SKM-1 (cell line): ENCODE data around the gene MAEA.
"Not testable (repeated sequence)": the region's sequence is repeated elsewhere in the genome, so short reads cannot be mapped to it uniquely, and the experiment has no call there.

Experiments
- DNase-seq: peaks from one replicate; lab custom pipeline; 2025; ENCODE audit not compliant: unreplicated experiment; lab: John Stamatoyannopoulos, UW

Gene MAEA

DNA sequence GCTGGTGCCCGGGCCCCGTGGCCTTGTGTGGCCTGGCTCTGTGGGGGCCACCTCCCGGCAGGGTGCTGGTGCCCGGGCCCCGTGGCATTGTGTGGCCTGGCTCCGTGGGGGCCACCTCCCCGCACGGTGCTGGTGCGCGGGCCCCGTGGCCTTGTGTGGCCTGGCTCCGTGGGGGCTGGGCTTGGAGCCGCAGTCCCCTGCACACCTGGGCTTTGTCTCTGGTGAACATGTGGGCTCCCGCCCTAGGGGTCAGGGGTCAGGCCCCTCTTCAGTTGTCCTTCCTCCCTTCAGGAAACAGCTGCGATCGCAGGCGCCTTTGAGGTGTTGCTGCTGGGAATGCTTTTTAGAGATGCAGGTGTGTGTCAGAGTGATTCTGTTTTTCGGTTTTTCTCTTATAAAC lies 74.5 kb downstream of the MAEA start:
- DNase-seq = no peak

DNA sequence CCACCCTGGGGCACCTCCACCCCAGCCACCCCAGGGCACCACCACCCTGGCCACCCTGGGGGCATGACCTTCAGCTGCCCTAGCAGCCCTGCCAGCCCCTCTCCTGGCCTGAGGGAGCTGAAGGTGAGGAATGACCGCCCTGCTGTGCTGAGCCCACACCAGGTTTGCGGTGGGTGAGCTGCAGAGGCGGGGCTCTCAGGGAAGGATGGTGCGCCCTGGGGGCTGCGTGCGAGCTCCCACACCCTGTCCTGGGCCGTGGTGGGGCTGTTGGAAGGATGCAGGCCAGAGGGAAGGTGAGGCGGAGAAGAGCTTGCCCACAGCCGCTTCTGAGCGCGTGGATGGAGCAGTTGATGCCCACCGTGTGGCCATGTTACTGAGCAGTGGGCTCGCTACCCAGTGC lies 75.1 kb downstream of the MAEA start:
- no peak for DNase-seq

GRCh38 chr4:1365271-1366178 lies 75.8 kb downstream of the MAEA start:
- DNase-seq = no peak

DNA sequence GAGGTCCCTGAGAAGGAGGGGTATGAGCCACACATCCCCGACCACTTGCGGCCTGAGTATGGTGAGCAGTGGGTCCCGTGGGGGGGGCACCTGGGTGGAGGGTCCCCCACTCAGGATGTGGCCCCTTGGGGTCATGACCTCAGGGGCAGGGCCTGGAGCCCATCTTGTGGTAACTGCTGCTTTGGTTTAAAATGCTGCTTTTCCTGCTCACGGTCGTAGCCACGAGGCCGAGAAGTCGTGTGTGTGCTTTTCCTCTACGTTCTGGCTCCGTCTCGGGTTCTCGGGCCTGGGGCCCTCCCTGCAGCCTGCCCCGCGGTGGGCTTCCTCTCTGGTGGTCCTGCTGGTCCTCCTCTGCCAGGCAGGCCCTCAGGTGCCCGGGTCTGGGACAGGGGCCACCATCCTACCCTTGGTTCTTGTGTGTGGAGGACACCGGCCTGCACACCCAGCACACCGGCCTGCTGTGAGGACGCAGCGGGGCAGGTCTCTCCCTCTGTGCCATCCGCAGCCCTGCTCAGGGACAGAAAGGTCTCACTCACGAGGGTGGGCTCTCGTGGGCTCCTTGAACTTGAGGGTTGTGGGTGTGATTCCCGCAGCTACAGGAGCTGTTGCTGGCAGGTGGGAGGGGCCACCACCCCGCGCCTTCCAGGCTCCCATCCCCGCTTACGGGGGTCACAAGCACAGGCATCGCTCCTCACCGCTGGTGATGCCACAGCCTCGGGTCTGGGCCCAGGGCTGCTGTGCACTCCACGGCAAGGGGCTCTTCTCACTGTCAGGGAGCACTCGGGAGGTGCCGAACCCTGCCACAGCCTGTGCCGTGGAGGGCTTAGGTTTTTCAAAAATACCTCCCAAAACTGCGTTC lies 76.9 kb downstream of the MAEA start:
- DNase-seq = no peak

- DNase-seq = no peak
These were observed 77.7 kb downstream of the MAEA start for GRCh38 chr4:1367230-1367935.

GRCh38 chr4:1367936-1368289 lies 78.2 kb downstream of the MAEA start:
- DNase-seq = no peak

DNA sequence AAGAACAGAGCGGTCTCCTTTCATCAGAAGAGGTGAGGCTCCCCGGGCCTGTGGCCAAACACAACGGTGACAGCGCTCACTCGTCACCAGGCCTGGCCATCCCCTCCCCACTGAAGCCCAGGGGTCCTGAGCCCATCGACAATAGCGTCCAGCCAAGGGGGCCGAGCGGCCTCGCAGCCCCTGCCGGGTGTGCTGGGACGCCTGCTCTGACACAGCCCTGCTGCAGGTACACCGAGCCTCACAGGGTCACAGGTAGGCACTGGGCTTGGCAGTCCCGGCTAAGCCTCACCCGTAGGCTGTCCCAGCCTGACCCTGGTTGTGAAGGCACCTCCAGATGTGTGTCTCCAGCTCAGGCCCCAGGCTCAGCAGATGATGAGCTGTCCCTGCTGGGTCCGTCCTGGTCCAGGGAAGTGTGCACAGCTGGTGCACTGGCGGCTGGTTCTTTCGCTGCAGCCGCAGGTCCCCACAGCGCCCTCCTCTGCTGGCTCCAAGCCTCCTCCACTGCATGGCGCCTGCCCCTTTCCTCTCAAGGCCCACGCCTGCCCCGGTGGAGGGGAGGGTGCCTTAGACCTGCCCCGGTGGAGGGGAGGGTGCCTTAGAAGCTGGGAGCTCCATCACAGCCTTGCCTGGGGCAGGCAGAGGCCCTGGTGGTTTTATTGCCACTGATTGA lies 78.9 kb downstream of the MAEA start:
- DNase-seq = no peak

GRCh38 chr4:1369091-1369450 lies 79.4 kb downstream of the MAEA start:
- no peak for DNase-seq

DNA sequence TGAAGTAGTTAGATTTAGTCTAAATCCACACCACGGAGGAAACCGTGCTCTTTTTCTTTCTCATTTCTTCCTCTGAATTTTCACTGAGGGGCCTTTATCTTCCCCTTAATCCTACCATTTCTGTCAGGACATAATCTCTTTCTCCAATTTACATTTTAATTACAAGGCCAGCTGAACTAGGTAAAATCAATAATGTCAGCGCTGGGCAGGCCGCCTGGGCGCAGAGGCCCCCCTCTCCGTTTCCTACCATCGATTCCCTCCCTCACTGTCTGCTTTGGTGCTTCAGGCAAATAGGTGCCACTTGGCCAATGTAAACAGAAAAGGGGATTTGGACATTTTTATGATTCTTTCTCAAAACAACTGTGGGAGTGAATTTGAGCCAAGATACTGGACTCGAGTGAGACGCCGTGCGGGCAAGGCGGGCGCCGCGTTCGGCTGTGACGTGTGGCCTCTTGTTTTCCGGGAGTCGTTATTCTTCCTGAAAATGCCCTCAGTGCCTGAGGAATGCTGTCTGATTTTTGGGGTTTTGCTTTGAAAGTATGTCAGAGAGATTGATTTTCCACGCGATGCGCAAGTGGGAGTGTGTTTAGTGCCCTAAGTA lies 79.9 kb downstream of the MAEA start:
- no peak for DNase-seq

DNA sequence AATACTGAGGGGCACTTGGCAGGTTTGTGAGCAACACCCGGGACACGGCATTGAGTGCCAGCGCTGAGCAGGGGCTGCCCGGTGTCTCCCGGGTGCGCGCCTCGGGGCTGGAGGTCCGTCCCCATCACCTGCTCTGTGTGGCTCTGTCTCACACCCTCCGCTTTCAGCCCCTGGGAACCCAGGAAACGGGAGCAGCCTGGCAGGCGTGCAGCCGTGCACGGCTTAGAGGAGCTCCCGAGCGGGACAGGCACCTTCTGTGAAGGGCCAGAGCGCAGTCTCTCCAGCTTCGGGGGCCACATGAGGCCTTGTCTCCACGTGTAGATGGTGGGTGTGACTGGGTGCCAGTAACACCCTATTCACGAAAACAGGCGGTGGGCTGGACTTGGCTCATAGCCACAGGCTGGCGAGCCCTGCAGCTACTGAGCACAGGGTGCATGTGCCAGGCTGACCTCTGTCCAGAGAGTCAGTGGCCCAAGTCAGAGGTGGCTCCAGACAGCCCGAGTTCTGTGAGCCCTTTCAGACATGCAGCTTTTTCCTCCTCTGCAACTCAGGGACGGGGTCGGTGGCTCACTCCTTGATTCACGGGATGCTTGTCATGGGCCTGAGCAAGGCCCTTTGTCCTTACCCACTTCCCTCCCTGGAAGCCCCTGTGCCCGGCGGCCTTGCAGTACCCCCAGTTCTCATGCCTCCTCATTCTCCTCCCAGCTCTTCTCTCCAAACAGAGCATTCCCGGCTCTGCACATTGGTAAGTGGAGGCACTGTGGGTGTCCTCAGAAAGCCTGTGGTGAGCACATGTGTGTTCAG lies 80.8 kb downstream of the MAEA start:
- DNase-seq = no peak

- no peak for DNase-seq
These were observed 81.8 kb downstream of the MAEA start for GRCh38 chr4:1371176-1372165.

DNA sequence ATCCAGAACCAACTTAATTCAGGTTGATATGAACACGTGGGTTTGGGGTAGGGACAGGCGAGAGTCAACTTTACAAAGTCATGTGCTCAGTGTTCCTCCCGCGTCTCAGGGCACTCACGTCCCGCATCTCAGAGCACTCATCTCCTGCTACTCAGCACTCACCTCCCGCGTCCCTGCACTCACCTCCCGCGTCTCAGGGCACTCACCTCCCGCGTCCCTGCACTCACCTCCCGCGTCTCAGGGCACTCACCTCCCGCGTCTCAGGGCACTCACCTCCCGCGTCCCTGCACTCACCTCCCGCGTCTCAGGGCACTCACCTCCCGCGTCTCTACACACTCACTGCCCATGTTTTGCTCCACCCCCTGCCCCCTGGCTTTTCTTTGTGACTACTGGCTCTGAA lies 82.9 kb downstream of the MAEA start:
- DNase-seq = not testable (repeated sequence)

- DNase-seq = no peak
These were observed 84.4 kb downstream of the MAEA start for GRCh38 chr4:1373892-1374705.

- DNase-seq = no peak
These were observed 85.0 kb downstream of the MAEA start for GRCh38 chr4:1374706-1375045.

- DNase-seq = no peak
These were observed 85.5 kb downstream of the MAEA start for GRCh38 chr4:1375051-1375721.

- DNase-seq = no peak
These were observed 86.2 kb downstream of the MAEA start for GRCh38 chr4:1375761-1376322.

GRCh38 chr4:1376391-1376840 lies 86.7 kb downstream of the MAEA start:
- no peak for DNase-seq
